C4-2B (cell line): ENCODE data around the gene PROSER2.
"Not testable (repeated sequence)": the region's sequence is repeated elsewhere in the genome, so short reads cannot be mapped to it uniquely, and the experiment has no call there.

ENCODE experiments used
- H3K27ac ChIP-seq: fragments of 450-650 bp; 2 replicates; pipeline ENCODE4 v1.5.1; 2017
- ZFX ChIP-seq: fragments of 450-650 bp; IDR thresholded peaks from 2 replicates; pipeline ENCODE4 v1.6.1; 2017
- TF ChIP-seq, protein P1 (sequence below): fragments of 450-650 bp; conservative IDR thresholded peaks from 2 replicates; pipeline ENCODE4 v1.5.1; 2017; ENCODE audit warnings: mild to moderate bottlenecking

Gene PROSER2

DNA sequence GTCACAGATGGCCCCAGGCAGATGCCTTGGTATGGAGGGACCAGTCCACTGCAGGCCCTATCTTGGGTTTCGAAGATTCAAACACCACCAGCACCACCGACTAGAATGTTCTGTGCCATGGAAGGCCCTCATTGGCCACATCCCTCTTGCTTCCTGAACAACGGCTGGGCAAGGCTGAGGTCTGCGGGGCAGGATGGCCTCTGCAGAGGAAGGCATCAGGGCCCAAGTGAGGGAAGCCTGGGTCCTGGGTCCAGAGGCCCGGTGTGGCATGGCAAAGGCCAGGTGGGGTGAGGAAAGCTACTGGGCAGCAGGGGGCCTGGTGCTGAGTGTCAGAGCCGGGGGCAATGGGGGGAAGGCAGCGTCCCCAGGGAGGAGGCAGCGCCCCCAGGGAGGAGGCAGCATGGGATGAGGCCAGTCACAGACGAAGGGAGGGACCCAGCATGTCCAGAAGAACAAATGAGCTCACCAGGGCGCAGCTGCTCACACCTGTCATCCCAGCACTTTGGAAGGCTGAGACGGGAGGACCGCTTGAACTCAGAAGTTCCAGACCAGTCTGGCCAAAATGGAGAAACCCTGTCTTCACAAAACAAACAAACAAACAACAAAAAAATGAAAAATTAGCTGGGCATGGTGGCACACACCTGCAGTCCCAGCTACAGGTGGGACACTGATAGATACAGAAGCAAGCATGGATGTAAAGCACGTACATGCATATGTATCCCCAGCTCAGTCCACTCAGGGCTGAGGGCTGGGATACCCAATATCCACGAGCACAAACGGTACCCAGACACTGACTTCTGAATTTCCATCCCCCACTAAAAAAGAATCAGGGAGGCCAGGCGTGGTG is 64.4 kb downstream of the PROSER2 start:
- no peak overlapping the region for H3K27ac ChIP-seq
- no peak for TF ChIP-seq ZFX
- TF ChIP-seq, protein P1, sequence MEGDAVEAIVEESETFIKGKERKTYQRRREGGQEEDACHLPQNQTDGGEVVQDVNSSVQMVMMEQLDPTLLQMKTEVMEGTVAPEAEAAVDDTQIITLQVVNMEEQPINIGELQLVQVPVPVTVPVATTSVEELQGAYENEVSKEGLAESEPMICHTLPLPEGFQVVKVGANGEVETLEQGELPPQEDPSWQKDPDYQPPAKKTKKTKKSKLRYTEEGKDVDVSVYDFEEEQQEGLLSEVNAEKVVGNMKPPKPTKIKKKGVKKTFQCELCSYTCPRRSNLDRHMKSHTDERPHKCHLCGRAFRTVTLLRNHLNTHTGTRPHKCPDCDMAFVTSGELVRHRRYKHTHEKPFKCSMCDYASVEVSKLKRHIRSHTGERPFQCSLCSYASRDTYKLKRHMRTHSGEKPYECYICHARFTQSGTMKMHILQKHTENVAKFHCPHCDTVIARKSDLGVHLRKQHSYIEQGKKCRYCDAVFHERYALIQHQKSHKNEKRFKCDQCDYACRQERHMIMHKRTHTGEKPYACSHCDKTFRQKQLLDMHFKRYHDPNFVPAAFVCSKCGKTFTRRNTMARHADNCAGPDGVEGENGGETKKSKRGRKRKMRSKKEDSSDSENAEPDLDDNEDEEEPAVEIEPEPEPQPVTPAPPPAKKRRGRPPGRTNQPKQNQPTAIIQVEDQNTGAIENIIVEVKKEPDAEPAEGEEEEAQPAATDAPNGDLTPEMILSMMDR: no peak

DNA sequence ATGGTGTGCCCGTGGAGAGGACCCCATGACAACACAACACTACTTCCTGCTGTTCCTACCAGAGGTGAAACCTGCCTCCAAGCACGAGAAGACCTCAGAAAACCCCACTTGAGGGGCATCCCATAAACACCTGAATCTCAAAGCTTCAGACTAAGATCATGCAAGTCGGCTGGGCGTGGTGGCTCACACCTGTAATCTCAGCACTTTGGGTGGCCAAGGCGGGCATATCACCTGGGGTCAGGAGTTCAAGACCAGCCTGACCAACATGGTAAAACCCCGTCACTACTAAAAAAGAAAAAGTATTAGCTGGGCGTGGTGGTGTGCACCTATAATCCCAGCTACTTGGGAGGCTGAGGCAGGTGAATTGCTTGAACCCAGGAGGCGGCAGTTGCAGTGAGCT is 66.1 kb downstream of the PROSER2 start:
- H3K27ac ChIP-seq: not testable (repeated sequence)

DNA sequence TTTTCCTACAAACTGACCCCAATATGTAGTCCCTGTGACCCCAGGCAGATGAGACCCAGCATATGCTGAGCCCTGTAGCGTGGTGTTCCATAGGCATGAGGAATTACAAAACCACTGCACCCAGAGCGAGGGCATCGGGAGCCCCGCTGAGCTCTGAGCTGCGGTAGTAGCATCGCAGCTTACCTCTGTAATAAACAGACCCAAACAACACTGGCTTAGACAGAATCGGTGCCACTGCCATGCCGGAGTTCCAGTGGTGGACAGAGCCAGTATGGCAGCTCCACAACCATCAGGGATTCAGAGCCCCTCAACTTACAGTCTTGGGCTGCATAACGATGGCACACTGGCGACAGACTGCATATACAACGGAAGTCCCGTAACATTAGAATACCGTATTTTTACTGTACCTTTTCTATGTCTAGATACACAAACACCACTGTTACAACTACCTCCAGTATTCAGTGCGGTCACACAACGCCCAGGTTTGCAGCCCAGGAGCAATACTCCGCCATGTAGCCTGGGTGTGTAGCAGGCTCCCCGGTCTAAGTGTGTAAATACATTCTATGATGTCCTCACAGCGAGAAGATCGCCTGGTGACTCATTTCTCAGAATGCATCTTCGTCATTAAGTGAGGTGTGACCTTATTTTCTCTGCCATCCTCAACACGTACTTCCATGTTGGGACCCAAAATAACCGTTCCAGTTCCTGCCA is 68.8 kb downstream of the PROSER2 start:
- H3K27ac ChIP-seq: no peak overlapping the region
- TF ChIP-seq, protein P1: no peak
- TF ChIP-seq ZFX: no peak

DNA sequence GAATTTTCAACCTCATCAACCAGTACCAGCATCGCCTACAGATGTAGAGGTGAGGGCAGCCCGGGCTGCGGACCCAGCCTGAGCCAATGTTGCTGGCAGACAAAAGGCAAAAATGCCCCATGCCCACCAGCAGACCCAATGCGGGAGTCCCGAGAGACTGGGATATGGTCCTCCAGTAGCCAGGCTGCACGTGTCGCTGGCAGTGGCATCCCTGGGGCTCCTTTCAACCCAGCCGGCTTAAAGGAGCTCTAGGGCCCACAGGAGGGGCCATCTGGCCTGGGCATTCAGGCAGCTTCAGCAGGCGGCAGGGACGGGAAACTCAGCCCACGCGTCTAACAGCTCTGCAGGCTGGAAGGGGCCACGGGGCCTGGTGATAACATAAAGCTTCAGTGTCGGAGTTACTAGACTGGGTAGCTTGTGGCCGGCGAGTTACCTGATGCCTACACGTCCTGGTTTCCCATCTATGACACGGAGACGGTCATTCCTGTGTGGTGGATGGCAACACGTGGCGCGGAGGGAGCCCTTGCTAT is 70.7 kb downstream of the PROSER2 start:
- H3K27ac ChIP-seq: no peak overlapping the region
- TF ChIP-seq, protein P1: no peak
- TF ChIP-seq ZFX: no peak

DNA sequence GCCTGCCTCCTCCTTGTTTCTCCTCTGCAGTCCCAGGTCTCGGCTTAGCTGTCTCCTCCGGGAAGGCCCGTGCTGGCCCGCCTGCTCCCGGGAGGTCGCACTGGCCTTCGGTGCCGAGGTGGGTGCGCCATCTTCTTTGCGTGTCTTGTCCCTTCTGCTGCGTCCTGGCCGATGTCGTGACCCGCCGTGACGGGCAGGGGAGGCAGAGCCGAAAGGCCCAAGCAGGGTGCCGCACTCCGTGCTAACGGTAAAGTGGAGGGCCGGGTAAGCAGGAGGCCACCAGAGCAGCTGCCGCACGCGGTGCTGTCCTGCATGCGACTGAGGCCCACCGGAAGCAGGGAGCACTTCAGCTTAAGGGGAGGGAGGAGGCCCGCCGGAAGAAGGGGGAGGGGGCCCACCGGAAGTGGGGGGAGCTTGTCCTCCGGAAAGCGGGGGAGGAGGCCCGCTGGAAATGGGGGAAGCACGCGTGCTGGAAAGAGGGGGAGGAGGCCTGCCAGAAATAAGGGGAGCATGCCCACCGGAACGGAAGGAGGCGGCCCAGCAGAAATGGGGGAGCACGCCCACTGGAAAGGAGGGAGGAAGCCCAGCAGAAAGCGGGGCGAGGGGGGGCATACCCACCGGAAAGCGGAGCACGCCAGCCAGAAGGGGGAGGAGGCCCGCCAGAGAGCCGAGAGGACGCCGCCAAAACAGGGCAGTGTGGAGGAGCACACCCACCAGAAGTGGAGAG is 71.4 kb downstream of the PROSER2 start:
- TF ChIP-seq, protein P1: no peak
- no peak for TF ChIP-seq ZFX
- H3K27ac ChIP-seq: no peak overlapping the region

DNA sequence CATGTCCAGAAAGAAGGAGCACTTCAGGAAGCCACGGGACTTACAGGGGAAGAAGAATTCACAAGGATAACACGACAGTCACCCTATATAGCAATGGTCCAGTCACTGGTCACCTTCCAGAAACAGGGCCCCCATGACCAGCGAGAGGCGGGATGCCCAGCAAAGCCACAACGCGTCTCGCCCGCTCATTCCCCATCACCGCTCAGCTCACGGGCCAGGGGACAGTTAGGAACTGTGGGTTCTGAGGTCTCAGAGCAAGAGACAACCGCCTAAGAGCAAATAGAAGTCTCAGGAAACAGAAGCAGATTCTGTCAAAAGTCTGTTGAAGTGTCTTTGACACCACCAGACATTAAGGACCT is 71.9 kb downstream of the PROSER2 start:
- TF ChIP-seq ZFX: no peak
- TF ChIP-seq, protein P1: no peak
- H3K27ac ChIP-seq: no peak overlapping the region

DNA sequence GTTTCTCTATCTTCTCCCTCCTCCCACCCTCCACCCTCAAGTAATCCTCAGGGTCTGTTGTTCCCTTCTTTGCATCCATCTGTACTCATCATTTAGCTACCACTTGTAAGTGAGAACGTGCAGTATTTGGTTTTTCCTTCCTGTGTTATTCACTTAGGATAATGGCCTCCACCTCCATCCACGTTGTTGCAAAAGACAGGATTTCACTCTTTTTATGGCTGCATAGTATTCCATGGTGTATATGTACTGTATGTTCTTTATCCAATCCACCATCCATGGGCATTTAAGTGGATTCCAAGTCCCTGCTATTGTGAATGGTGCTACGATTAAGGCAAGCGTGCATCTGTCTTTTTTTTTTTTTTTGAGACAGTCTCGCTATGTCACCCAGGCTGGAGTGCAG is 72.4 kb downstream of the PROSER2 start:
- H3K27ac ChIP-seq: no peak overlapping the region
- TF ChIP-seq, protein P1: no peak
- TF ChIP-seq ZFX: no peak
